Measurements from ENCODE around the gene SMYD3. TPM values are rescaled to one million over a fixed set of nuclear protein-coding genes. Genes with fewer than 3 reads are reported as not detected.

The SMYD3 gene
- total RNA-seq, 1 experiment from 2014 or later: 25.5 TPM

- H3K36me3 Mint-ChIP-seq (ENCODE audit: insufficient read depth in 1 of 3, low read depth in 3 of 3): peaks cover 1 to 3% (median 2%) of the 10 kb centered on the region in 3 experiments; a peak in 2 of 7 replicates
- Histone ChIP-seq H2BK120ac (ENCODE audit: low read depth, low read length, poor library complexity, severe bottlenecking) (no peak overlapping the region), H3K27ac (ENCODE audit: insufficient read length, low read depth, low read length) (no peak overlapping the region), H3K27me3 (ENCODE audit: insufficient read depth, low read length) (no peaks in the 10 kb centered on the region), H3K23me2 (ENCODE audit: insufficient read length, low read depth, low read length, poor library complexity, severe bottlenecking) (no peaks in the 10 kb centered on the region), H3K4me2 (ENCODE audit: insufficient read depth, insufficient read length, low read length) (no peak overlapping the region), H2AFZ (ENCODE audit: low read length) (no peak overlapping the region), H3K18ac (ENCODE audit: insufficient read length, low read depth, low read length) (no peak overlapping the region), H4K91ac (ENCODE audit: insufficient read length, low read depth, low read length) (no peak overlapping the region), H4K5ac (ENCODE audit: insufficient read length, low read depth, low read length) (no peak overlapping the region), H3K14ac (ENCODE audit: insufficient read depth, low read length) (no peak overlapping the region), H3K56ac (ENCODE audit: insufficient read length, low read depth, low read length) (no peak overlapping the region), H3T11ph (ENCODE audit: low read length) (no peak overlapping the region), H2BK5ac (ENCODE audit: insufficient read length, low read length) (no peak overlapping the region), H4K8ac (replicated peaks; ENCODE audit: insufficient read length, low read depth, low read length) (no peak overlapping the region), H3K23ac (ENCODE audit: insufficient read length, low read depth, low read length) (no peak overlapping the region), H3K4ac (ENCODE audit: low read depth, low read length) (no peak overlapping the region), H3K79me2 (ENCODE audit: insufficient read depth, low read length) (no peaks in the 10 kb centered on the region), H2BK12ac (ENCODE audit: insufficient read length, low read depth, low read length) (no peak overlapping the region), H3K4me1 (ENCODE audit: insufficient read depth, low read length) (no peaks in the 10 kb centered on the region), H3K9me3 (ENCODE audit: control insufficient read depth, low read depth, low read length) (no peaks in the 10 kb centered on the region), H2BK15ac (ENCODE audit: low read depth, low read length) (no peak overlapping the region), H2BK20ac (ENCODE audit: low read depth, low read length, poor library complexity, severe bottlenecking) (no peak overlapping the region), H3K9ac (ENCODE audit: extremely low read depth, insufficient read length, low read length) (no peak overlapping the region), H4K20me1 (ENCODE audit: control insufficient read depth, insufficient read depth, insufficient read length) (no peaks in the 10 kb centered on the region), H2AK5ac (ENCODE audit: insufficient read length, low read length) (no peak overlapping the region), H3K79me1 (ENCODE audit: insufficient read depth, low read depth, low read length, poor library complexity, severe bottlenecking) (no peaks in the 10 kb centered on the region)
- no peak overlapping the region for H3K4me3 Mint-ChIP-seq
- no peaks in the 10 kb centered on the region; the same call in 1 of the 2 replicates for H3K27me3 Mint-ChIP-seq (ENCODE audit: low read depth)
- TF ChIP-seq, protein P1, sequence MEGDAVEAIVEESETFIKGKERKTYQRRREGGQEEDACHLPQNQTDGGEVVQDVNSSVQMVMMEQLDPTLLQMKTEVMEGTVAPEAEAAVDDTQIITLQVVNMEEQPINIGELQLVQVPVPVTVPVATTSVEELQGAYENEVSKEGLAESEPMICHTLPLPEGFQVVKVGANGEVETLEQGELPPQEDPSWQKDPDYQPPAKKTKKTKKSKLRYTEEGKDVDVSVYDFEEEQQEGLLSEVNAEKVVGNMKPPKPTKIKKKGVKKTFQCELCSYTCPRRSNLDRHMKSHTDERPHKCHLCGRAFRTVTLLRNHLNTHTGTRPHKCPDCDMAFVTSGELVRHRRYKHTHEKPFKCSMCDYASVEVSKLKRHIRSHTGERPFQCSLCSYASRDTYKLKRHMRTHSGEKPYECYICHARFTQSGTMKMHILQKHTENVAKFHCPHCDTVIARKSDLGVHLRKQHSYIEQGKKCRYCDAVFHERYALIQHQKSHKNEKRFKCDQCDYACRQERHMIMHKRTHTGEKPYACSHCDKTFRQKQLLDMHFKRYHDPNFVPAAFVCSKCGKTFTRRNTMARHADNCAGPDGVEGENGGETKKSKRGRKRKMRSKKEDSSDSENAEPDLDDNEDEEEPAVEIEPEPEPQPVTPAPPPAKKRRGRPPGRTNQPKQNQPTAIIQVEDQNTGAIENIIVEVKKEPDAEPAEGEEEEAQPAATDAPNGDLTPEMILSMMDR (conservative IDR thresholded peaks at IDR 0.05): peak; percentile 43; the same call in 2 of the 3 replicates
- no CpG with 5 or more reads among the region's 13 CpGs for WGBS (ENCODE audit: extremely low coverage, insufficient read length, low lambda C conversion rate)
- no peaks in the 10 kb centered on the region for H3K4me1 Mint-ChIP-seq
- peaks cover 3 to 5% of the 10 kb centered on the region in 2 experiments; a peak in 1 of 5 replicates for H3K9me3 Mint-ChIP-seq
- peak; percentile 33 for DNase-seq
- H3K27ac Mint-ChIP-seq: no peak overlapping the region
Observed at GRCh38 chr1:245825128-245825901, 681.8 kb downstream of the SMYD3 start.

All from H9 (cell line).